IMR-90 (cell line): ENCODE results near the gene VWA7. TPM values are rescaled to one million over a fixed set of nuclear protein-coding genes. Genes with fewer than 3 reads are reported as not detected.
A peak's percentile ranks its signal among the peaks of the same experiment; 100 is the strongest.

ENCODE experiments used
- ATAC-seq: fragments of 200-7000 bp; cut with Tn5 transposase; 2 replicates; pipeline ENCODE4 v1.9.1; 2020; ENCODE audit warnings: low read depth, mild to moderate bottlenecking, moderate library complexity
- BruUV-seq: library from RNA; stranded (reverse); fragments of 400-500 nt; replicated peaks from 2 replicates; lab custom pipeline; 2021; lab: Mats Ljungman, UMichigan
- CTCF ChIA-PET: fragments of 300-600 bp; formaldehyde crosslinking; extraction: SDS; loops from one replicate; lab custom pipeline; 2021; ENCODE audit warnings: antibody characterized with exemption; lab: Yijun Ruan, JAX
- POLR2A ChIA-PET: fragments of 300-600 bp; sonication (Branson Sonifier 250); formaldehyde crosslinking; loops from one replicate; lab custom pipeline; 2022; ENCODE audit warnings: antibody characterized with exemption; ENCODE audit not compliant: unreplicated experiment; lab: Charles Lee
- DNase-seq: peaks from one replicate; pipeline ENCODE4 v3.0.0; 2013
- H2AFZ ChIP-seq: replicated peaks from 2 replicates; pipeline ENCODE3; 2013; ENCODE audit warnings: low read length, mild to moderate bottlenecking; ENCODE audit not compliant: poor library complexity
- H2AK5ac ChIP-seq: 2 replicates; pipeline ENCODE4 v1.6.1; 2013; ENCODE audit warnings: low read depth, low read length, inconsistent platforms
- H2AK9ac ChIP-seq: replicated peaks from 2 replicates; pipeline ENCODE3; 2013; ENCODE audit warnings: mild to moderate bottlenecking, low read depth, low read length, moderate library complexity; ENCODE audit not compliant: poor library complexity
- H2BK120ac ChIP-seq: 2 replicates; pipeline ENCODE4 v1.6.1; 2013; ENCODE audit warnings: low read depth, low read length, inconsistent platforms
- H2BK15ac ChIP-seq: 3 replicates; pipeline ENCODE4 v1.6.1; 2013; ENCODE audit warnings: low read depth, low read length, inconsistent platforms
- H2BK20ac ChIP-seq: 2 replicates; pipeline ENCODE4 v1.6.1; 2013; ENCODE audit warnings: low read depth, mild to moderate bottlenecking, inconsistent platforms, low read length, moderate library complexity
- H2BK5ac ChIP-seq: 2 replicates; pipeline ENCODE4 v1.6.1; 2013; ENCODE audit warnings: mild to moderate bottlenecking, low read depth, low read length, inconsistent platforms; ENCODE audit not compliant: poor library complexity, severe bottlenecking
- H3K14ac ChIP-seq: replicated peaks from 2 replicates; pipeline ENCODE4 v1.6.1; 2013; ENCODE audit warnings: low read depth, low read length, inconsistent platforms
- H3K18ac ChIP-seq: 2 replicates; pipeline ENCODE4 v1.6.1; 2013; ENCODE audit warnings: low read depth, low read length, control low read depth
- H3K23ac ChIP-seq: 2 replicates; pipeline ENCODE4 v1.6.1; 2013; ENCODE audit warnings: low read depth, low read length, inconsistent platforms
- H3K27ac ChIP-seq: 2 replicates; pipeline ENCODE4 v1.5.1; 2013; ENCODE audit warnings: mild to moderate bottlenecking, control low read depth, low read length; ENCODE audit not compliant: insufficient read depth
- H3K27me3 ChIP-seq: 2 replicates; pipeline ENCODE4 v1.6.1; 2013; ENCODE audit warnings: low read length; ENCODE audit not compliant: control insufficient read depth, insufficient read depth
- H3K36me3 ChIP-seq: 2 replicates; pipeline ENCODE4 v1.6.1; 2013; ENCODE audit warnings: low read length, mixed read lengths; ENCODE audit not compliant: control insufficient read depth, insufficient read depth
- H3K4ac ChIP-seq: 2 replicates; pipeline ENCODE4 v1.6.1; 2013; ENCODE audit warnings: low read depth, low read length, inconsistent platforms
- H3K4me1 ChIP-seq: 2 replicates; pipeline ENCODE4 v1.6.1; 2013; ENCODE audit warnings: low read length, mixed read lengths; ENCODE audit not compliant: control insufficient read depth, insufficient read depth
- H3K4me2 ChIP-seq: 2 replicates; pipeline ENCODE4 v1.6.1; 2013; ENCODE audit warnings: low read depth, mild to moderate bottlenecking, control low read depth, low read length, moderate library complexity
- H3K4me3 ChIP-seq: 2 replicates; pipeline ENCODE4 v1.5.1; 2013; ENCODE audit warnings: low read depth, mild to moderate bottlenecking, control low read depth, low read length, moderate library complexity; ENCODE audit not compliant: insufficient read depth
- H3K56ac ChIP-seq: 2 replicates; pipeline ENCODE4 v1.6.1; 2013; ENCODE audit warnings: low read length, inconsistent platforms; ENCODE audit not compliant: insufficient read depth; ENCODE audit errors: extremely low read depth
- H3K79me1 ChIP-seq, 2 experiments: 2 replicates each; pipeline ENCODE4 v1.6.1; 2013; ENCODE audit warnings: low read length in 2 of 2, inconsistent platforms in 1 of 2, low read depth in 1 of 2
- H3K9ac ChIP-seq: 2 replicates; pipeline ENCODE4 v1.6.1; 2013; ENCODE audit warnings: low read depth, low read length, control low read depth
- H3K9me1 ChIP-seq: 2 replicates; pipeline ENCODE4 v1.6.1; 2013; ENCODE audit warnings: low read length, inconsistent platforms; ENCODE audit not compliant: insufficient read depth
- H3K9me3 ChIP-seq: 2 replicates; pipeline ENCODE4 v1.6.1; 2013; ENCODE audit warnings: low read length; ENCODE audit not compliant: control insufficient read depth, insufficient read depth
- H4K20me1 ChIP-seq: 2 replicates; pipeline ENCODE4 v1.6.1; 2013; ENCODE audit warnings: low read length, inconsistent platforms; ENCODE audit not compliant: insufficient read depth
- H4K5ac ChIP-seq: 2 replicates; pipeline ENCODE4 v1.6.1; 2013; ENCODE audit warnings: mild to moderate bottlenecking, low read depth, low read length, control low read depth
- H4K8ac ChIP-seq, 2 experiments: 2 replicates each; pipeline ENCODE4 v1.6.1; 2013; ENCODE audit warnings: low read depth in 2 of 2, low read length in 2 of 2, control low read depth in 1 of 2, inconsistent platforms in 1 of 2
- H4K91ac ChIP-seq: 2 replicates; pipeline ENCODE4 v1.6.1; 2013; ENCODE audit warnings: low read depth, low read length, inconsistent platforms; ENCODE audit not compliant: insufficient read depth
- CEBPB ChIP-seq: IDR thresholded peaks from 2 replicates; pipeline ENCODE4 v1.6.1; 2012; ENCODE audit warnings: low read depth, low read length, improper control_type of control experiment
- CHD1 ChIP-seq: IDR thresholded peaks from 2 replicates; pipeline ENCODE4 v1.6.1; 2012; ENCODE audit warnings: low read depth, low read length, improper control_type of control experiment
- FOS ChIP-seq: fragments of 150-350 bp; IDR thresholded peaks from 2 replicates; pipeline ENCODE4 v1.6.1; 2016; ENCODE audit warnings: low read depth, low read length
- MAFK ChIP-seq: IDR thresholded peaks from 2 replicates; pipeline ENCODE4 v1.6.1; 2012; ENCODE audit warnings: low read depth, low read length, improper control_type of control experiment
- MAZ ChIP-seq: IDR thresholded peaks from 2 replicates; pipeline ENCODE4 v1.6.1; 2012; ENCODE audit warnings: low read depth, mild to moderate bottlenecking, low read length, improper control_type of control experiment, moderate library complexity, borderline replicate concordance
- MXI1 ChIP-seq: IDR thresholded peaks from 2 replicates; pipeline ENCODE4 v1.6.1; 2012; ENCODE audit warnings: low read depth, mild to moderate bottlenecking, low read length, moderate library complexity, borderline replicate concordance
- POLR2A ChIP-seq: IDR thresholded peaks from 2 replicates; pipeline ENCODE4 v1.6.1; 2012; ENCODE audit warnings: mild to moderate bottlenecking, low read depth, low read length
- RAD21 ChIP-seq: IDR thresholded peaks from 2 replicates; pipeline ENCODE4 v1.6.1; 2012; ENCODE audit warnings: low read length, improper control_type of control experiment
- RCOR1 ChIP-seq: IDR thresholded peaks from 2 replicates; pipeline ENCODE4 v1.6.1; 2012; ENCODE audit warnings: mild to moderate bottlenecking, low read length, improper control_type of control experiment; ENCODE audit not compliant: insufficient replicate concordance
- SMC3 ChIP-seq: fragments of 150-350 bp; IDR thresholded peaks from 2 replicates; pipeline ENCODE4 v1.6.1; 2016; ENCODE audit warnings: low read depth, mild to moderate bottlenecking, antibody characterized with exemption, low read length, moderate library complexity
- WGBS, 2 experiments: methylation state at CpG; one replicate each; pipeline versions ENCODE4 v1.1.5 to v1.1.7; 2013; ENCODE audit warnings: missing lambda C conversion rate in 2 of 2; ENCODE audit not compliant: insufficient read length in 1 of 2; ENCODE audit errors: extremely low coverage in 2 of 2; 5-methylcytosine and 5-hydroxymethylcytosine counted together
- dilution Hi-C: fragments of 300-500 bp; cut with HindIII; formaldehyde crosslinking; loops from one replicate; pipeline ENCODE4 v1.14.3; 2018; ENCODE audit warnings: low sequenced_read_pairs; ENCODE audit not compliant: unreplicated experiment
- in situ Hi-C: fragments of 300-500 bp; cut with MboI; formaldehyde crosslinking; loops from 3 replicates; pipeline ENCODE4 v1.14.3; 2019; ENCODE audit warnings: low sequenced_read_pairs, inconsistent platforms, mixed read lengths
- intact Hi-C: fragments of 100-400 bp; cut with micrococcal nuclease; formaldehyde crosslinking; loops from 2 replicates; pipeline ENCODE4 v1.10.0; 2022
- polyA plus RNA-seq, 3 experiments: library from polyadenylated mRNA; depleted of rRNA; stranded (reverse); fragments of >200 nt; gene quantifications; 2 replicates each; pipeline ENCODE4 v1.2.3, GENCODE V29; 2012; ENCODE audit warnings: low replicate concordance in 1 of 3
- total RNA-seq: library from RNA; depleted of rRNA; stranded (reverse); fragments of >200 nt; gene quantifications from 2 replicates; pipeline ENCODE4 v1.2.3, GENCODE V29; 2012
- TF ChIP-seq, protein P1 (sequence below): fragments of 150-350 bp; IDR thresholded peaks from 2 replicates; pipeline ENCODE4 v1.6.1; 2017; ENCODE audit warnings: mild to moderate bottlenecking, antibody characterized with exemption, low read length, low read depth

Gene VWA7
- total and polyA plus RNA-seq, 2 of the 4 experiments (the other 2 are of a cell fraction) = under 0.01 to 1.4 TPM

DNA sequence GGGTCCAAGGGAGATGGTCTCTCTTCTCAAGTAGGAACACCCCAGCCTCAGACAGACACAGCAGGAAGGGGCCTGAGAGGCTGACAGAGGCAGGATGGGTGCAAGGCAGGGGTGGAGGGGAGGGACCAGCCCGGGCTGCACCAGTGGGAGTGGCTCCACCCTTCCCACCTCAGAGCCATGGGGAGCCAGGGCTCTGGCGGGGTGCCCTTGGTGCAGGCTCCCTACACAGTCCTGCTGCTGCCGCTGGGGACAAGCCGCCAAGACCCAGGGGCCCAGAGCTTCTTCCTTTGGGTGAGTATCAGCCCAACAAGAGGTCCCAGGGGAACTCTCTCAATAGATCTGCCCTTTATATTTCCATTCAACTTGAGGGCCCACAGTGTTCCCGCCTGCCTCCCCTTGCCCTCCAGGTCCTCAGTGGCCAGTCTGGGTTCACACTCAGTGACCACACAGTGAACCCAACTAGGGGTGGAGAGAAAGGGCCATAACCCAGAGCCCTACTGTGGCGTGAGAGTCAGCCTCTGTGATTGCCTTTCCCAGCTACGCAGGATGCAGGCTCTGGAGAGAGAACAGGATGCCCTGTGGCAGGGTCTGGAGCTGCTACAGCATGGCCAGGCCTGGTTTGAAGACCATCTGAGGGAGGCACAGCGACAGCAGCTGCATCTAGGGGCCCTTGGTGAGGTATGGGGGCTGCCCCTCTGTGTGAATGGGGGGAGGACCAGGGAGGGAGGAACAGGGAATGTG, 14.1 kb downstream of the VWA7 start (continued):
- TF ChIP-seq RCOR1 = no peak
- TF ChIP-seq CEBPB = no peak

DNA sequence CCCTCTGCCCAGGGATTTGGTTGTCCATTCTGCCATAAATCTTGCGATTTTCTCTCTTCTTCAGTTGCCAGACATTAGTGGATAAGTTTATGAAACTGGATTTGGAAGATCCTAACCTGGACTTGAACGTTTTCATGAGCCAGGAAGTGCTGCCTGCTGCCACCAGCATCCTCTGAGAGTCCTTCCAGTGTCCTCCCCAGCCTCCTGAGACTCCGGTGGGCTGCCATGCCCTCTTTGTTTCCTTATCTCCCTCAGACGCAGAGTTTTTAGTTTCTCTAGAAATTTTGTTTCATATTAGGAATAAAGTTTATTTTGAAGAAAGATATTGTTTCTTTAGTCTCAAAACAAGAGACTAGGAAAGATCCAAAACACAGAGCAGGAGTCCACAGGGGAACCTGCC, 14.8 kb downstream of the VWA7 start, which contains the start of gene SAPCD1:
Gene SAPCD1 (plus strand): TSS at position 301 of the 400 bp plus-strand sequence. CDS start 399 bp downstream, outside the sequence.
- no TSS peak for BruUV-seq
- H3K4me2 ChIP-seq = no peak within 1 kb of the TSS
- no CpG with 5 or more reads among the region's 4 CpGs for WGBS, 2 experiments

More for the DNA sequence above, 14.8 kb downstream of the VWA7 start, which contains the start of gene SAPCD1:
- no peaks in the 10 kb centered on the region for H3K27me3 ChIP-seq
- no peak within 1 kb of the TSS; the same call in 1 of the 2 replicates for H3K56ac ChIP-seq
- 0 out of 2 replicates have a peak within 1 kb of the TSS, but pooled peaks have one; percentile 14 for H2BK120ac ChIP-seq
- intact Hi-C loops = no loop called here
- H3K4ac ChIP-seq = peak within 1 kb of the TSS; percentile 66
- no peak within 1 kb of the TSS for H3K27ac ChIP-seq
- no peak for TF ChIP-seq FOS
- TF ChIP-seq RCOR1 = no peak
- no peak for TF ChIP-seq SMC3
- TF ChIP-seq CEBPB = no peak
- no peak for TF ChIP-seq MAZ
- TF ChIP-seq MXI1 = no peak
- TF ChIP-seq CHD1 = no peak
- no peak for TF ChIP-seq POLR2A
- TF ChIP-seq, protein P1, sequence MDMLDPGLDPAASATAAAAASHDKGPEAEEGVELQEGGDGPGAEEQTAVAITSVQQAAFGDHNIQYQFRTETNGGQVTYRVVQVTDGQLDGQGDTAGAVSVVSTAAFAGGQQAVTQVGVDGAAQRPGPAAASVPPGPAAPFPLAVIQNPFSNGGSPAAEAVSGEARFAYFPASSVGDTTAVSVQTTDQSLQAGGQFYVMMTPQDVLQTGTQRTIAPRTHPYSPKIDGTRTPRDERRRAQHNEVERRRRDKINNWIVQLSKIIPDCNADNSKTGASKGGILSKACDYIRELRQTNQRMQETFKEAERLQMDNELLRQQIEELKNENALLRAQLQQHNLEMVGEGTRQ = no peak
- TF ChIP-seq MAFK = no peak
- TF ChIP-seq RAD21 = no peak
- no peak for ATAC-seq
- H3K23ac ChIP-seq = no peak within 1 kb of the TSS
- no peaks in the 10 kb centered on the region for H3K79me1 ChIP-seq
- H2BK20ac ChIP-seq = no peak within 1 kb of the TSS
- in situ Hi-C loops = no loop called here
- H3K14ac ChIP-seq = peak within 1 kb of the TSS; percentile 74
- H2AFZ ChIP-seq = peak within 1 kb of the TSS; percentile 64
- H4K20me1 ChIP-seq = no peaks in the 10 kb centered on the region
- peak within 1 kb of the TSS; percentile 65; the same call in 1 of the 2 replicates for H2AK5ac ChIP-seq
- no peak within 1 kb of the TSS for H2BK15ac ChIP-seq
- no peak within 1 kb of the TSS for H3K18ac ChIP-seq
- peak within 1 kb of the TSS in 1 of 2 experiments; percentile 39; a peak in 1 of 4 replicates for H4K8ac ChIP-seq
- H4K91ac ChIP-seq = no peak within 1 kb of the TSS; the same call in 1 of the 2 replicates
- H3K4me1 ChIP-seq = peaks cover 4% of the 10 kb centered on the region
- H3K36me3 ChIP-seq = peaks cover 7% of the 10 kb centered on the region; the same call in 1 of the 2 replicates
- no peak within 1 kb of the TSS for H3K9ac ChIP-seq
- ChIA-PET CTCF (no interaction called here), POLR2A (no interaction called here)
- H3K4me3 ChIP-seq = no peak within 1 kb of the TSS
- no peak within 1 kb of the TSS for H4K5ac ChIP-seq
- peak within 1 kb of the TSS; percentile 71 for H2AK9ac ChIP-seq
- DNase-seq = no peak
- peak within 1 kb of the TSS; percentile 5 for H2BK5ac ChIP-seq
- no peaks in the 10 kb centered on the region for H3K9me3 ChIP-seq
- peaks cover 15% of the 10 kb centered on the region for H3K9me1 ChIP-seq
- dilution Hi-C loops = no loop called here
